ENCODE measurements around the gene SIVA1.

SIVA1 gene

GRCh38 chr14:104781271-104782077 lies 28.5 kb downstream of the SIVA1 start:
- no peak for TF ChIP-seq ZNF274 (IDR thresholded peaks at IDR 0.05; ENCODE audit: low read depth, low read length)
- H3K4me3 ChIP-seq (ENCODE audit: low read length) = no peak overlapping the region

- no peak for TF ChIP-seq ZNF274 (IDR thresholded peaks at IDR 0.05; ENCODE audit: low read depth, low read length)
- H3K4me3 ChIP-seq (ENCODE audit: low read length) = no peak overlapping the region
Measured at GRCh38 chr14:104782086-104782807, 29.3 kb downstream of the SIVA1 start.

GRCh38 chr14:104782808-104783139 lies 29.8 kb downstream of the SIVA1 start:
- no peak overlapping the region for H3K4me3 ChIP-seq (ENCODE audit: low read length)

GRCh38 chr14:104783484-104784217 lies 30.7 kb downstream of the SIVA1 start:
- TF ChIP-seq ZNF274 (IDR thresholded peaks at IDR 0.05; ENCODE audit: low read depth, low read length) = no peak
- no peak overlapping the region for H3K4me3 ChIP-seq (ENCODE audit: low read length)

More at GRCh38 chr14:104782808-104783139, 29.8 kb downstream of the SIVA1 start:
- no peak for TF ChIP-seq ZNF274 (IDR thresholded peaks at IDR 0.05; ENCODE audit: low read depth, low read length)

- no peak overlapping the region for H3K4me3 ChIP-seq (ENCODE audit: low read length)
- TF ChIP-seq ZNF274 (IDR thresholded peaks at IDR 0.05; ENCODE audit: low read depth, low read length) = no peak
Measured at GRCh38 chr14:104784218-104784568, 31.2 kb downstream of the SIVA1 start.

- H3K4me3 ChIP-seq (ENCODE audit: low read length) = no peak overlapping the region
- TF ChIP-seq ZNF274 (IDR thresholded peaks at IDR 0.05; ENCODE audit: low read depth, low read length) = no peak
Measured at GRCh38 chr14:104784846-104785707, 32.1 kb downstream of the SIVA1 start.

GRCh38 chr14:104785708-104786080 lies 32.7 kb downstream of the SIVA1 start:
- no peak for TF ChIP-seq ZNF274 (IDR thresholded peaks at IDR 0.05; ENCODE audit: low read depth, low read length)

GRCh38 chr14:104786091-104786586 lies 33.2 kb downstream of the SIVA1 start:
- TF ChIP-seq ZNF274 (IDR thresholded peaks at IDR 0.05; ENCODE audit: low read depth, low read length) = no peak
- no peak overlapping the region for H3K4me3 ChIP-seq (ENCODE audit: low read length)

More at GRCh38 chr14:104785708-104786080, 32.7 kb downstream of the SIVA1 start:
- no peak overlapping the region for H3K4me3 ChIP-seq (ENCODE audit: low read length)

GRCh38 chr14:104786726-104787675 lies 34.1 kb downstream of the SIVA1 start:
- H3K4me3 ChIP-seq (ENCODE audit: low read length) = no peak overlapping the region
- TF ChIP-seq ZNF274 (IDR thresholded peaks at IDR 0.05; ENCODE audit: low read depth, low read length) = no peak

- no peak overlapping the region for H3K4me3 ChIP-seq (ENCODE audit: low read length)
- TF ChIP-seq ZNF274 (IDR thresholded peaks at IDR 0.05; ENCODE audit: low read depth, low read length) = no peak
Measured at GRCh38 chr14:104787736-104788135, 34.8 kb downstream of the SIVA1 start.

- TF ChIP-seq ZNF274 (IDR thresholded peaks at IDR 0.05; ENCODE audit: low read depth, low read length) = no peak
- H3K4me3 ChIP-seq (ENCODE audit: low read length) = no peak overlapping the region
Measured at GRCh38 chr14:104788161-104788818, 35.3 kb downstream of the SIVA1 start.

Measured in GM08714 (cell line).